CD4-positive, alpha-beta T cell treated with Interferon alpha-2 for 1 hour (primary cell): Measurements from ENCODE around the gene SPIRE2.

Experiments used
- DNase-seq, 2 donors: peaks; one replicate each; pipeline ENCODE4 v3.0.0-alpha.2; 2020 to 2022

Gene SPIRE2

DNA sequence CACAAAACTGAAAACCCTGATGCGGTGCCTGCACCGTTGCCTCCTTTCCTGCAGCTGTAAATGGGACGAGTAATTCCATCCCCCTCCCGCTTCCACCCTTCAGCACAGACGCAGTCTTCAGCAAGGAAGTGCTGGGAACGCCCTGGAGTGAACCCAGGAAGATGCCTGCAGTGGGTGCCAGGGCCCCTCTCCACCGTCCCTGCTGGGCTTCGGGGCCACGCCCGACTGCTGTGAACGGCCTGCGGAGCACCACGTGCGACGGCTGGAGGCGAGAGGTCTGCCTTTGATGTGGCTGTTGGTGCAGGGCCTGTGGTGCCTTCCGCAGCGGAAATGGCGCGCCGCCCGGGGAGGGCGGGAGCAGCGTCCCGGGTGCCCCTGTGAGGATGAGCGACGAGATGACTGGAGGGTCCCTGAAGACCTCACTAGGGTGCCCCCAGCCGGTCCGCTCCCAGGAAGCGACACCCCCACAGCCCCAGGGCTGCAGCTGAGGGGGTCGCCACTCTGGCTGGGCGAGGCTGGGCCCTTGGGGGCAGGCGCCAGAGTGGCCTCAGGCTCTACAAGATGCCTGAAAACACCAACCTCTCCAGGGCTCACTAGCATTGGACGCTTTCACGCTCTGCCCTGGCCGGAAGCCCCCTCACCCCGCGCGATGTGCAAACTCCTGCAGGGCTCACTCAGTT is 89.6 kb downstream of the SPIRE2 start:
- peak; percentile 75 to 83 for DNase-seq

- DNase-seq = peak; percentile 16 to 34
These were observed 90.4 kb downstream of the SPIRE2 start, which contains the start of gene MC1R for GRCh38 chr16:89918453-89919347. TSS of gene MC1R (plus strand) at chr16:89918862. CDS start at chr16:89919259, 397 bp downstream.

GRCh38 chr16:89919535-89920406 is 91.5 kb downstream of the SPIRE2 start:
- DNase-seq = no peak

- no peak for DNase-seq
These were observed 92.4 kb downstream of the SPIRE2 start for GRCh38 chr16:89920723-89921122.
